ENCODE data around the gene MRPL14. TPM values are rescaled to one million over a fixed set of nuclear protein-coding genes. Genes with fewer than 3 reads are reported as not detected.

The MRPL14 gene
- total and polyA plus RNA-seq, 12 donors = 22.0 to 94.6 (median 49.3) TPM

DNA sequence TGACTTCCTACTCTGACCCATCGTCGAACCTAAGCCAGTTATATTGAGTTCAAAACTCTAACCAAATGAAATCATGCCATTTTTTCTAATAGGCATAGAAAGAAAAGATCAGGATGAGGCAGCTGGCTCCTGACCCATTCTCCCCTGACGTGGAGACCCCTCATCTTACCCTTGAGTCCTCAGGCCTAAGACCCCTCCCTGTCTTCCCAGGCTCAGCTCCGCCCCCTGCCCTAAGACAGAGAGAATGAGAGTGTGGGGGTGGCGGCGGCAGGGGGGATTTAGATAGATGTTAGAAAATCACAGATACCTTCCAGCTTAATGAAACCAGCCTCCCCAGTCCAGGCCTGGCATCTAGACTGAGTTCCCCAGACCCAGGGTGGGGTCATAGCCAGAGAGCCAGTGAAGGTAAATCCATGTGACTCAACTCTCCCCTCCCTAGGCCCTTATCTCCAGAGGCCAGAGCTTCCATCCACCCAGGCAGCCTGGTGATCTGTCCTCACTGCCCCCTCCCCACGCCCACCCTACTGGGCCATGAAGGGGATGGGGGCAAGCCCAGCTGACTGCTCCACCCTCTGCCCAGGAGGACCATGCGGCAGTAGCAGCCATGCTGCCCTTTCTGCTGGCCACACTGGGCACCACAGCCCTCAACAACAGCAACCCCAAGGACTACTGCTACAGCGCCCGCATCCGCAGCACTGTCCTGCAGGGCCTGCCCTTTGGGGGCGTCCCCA lies 6.9 kb upstream of the MRPL14 start:
- no peaks in the 10 kb centered on the region for H3K27me3 ChIP-seq
- 86 to 95% (median 89%) methylated on average over 7 to 12 of the region's 12 CpGs for WGBS, 4 donors
- H3K4me1 ChIP-seq (replicated peaks in 1 of 2) = peaks cover 0 to 7% of the 10 kb centered on the region in 2 donors
- intact Hi-C loops (cut with DNase I) = no loop called here
- DNase-seq = no peak
- TF ChIP-seq, protein P1, sequence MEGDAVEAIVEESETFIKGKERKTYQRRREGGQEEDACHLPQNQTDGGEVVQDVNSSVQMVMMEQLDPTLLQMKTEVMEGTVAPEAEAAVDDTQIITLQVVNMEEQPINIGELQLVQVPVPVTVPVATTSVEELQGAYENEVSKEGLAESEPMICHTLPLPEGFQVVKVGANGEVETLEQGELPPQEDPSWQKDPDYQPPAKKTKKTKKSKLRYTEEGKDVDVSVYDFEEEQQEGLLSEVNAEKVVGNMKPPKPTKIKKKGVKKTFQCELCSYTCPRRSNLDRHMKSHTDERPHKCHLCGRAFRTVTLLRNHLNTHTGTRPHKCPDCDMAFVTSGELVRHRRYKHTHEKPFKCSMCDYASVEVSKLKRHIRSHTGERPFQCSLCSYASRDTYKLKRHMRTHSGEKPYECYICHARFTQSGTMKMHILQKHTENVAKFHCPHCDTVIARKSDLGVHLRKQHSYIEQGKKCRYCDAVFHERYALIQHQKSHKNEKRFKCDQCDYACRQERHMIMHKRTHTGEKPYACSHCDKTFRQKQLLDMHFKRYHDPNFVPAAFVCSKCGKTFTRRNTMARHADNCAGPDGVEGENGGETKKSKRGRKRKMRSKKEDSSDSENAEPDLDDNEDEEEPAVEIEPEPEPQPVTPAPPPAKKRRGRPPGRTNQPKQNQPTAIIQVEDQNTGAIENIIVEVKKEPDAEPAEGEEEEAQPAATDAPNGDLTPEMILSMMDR (IDR thresholded peaks at IDR 0.05) = no peak
- TF ChIP-seq POLR2A (IDR thresholded peaks at IDR 0.05) = no peak
- H3K27ac ChIP-seq = no peak overlapping the region
- H3K9me3 ChIP-seq (replicated peaks in 1 of 3) = no peaks in the 10 kb centered on the region
- H3K36me3 ChIP-seq (replicated peaks in 1 of 2) = peaks cover 0 to 23% of the 10 kb centered on the region in 2 donors
- no peak overlapping the region for H3K4me3 ChIP-seq

GRCh38 chr6:44133003-44133931 lies 6.0 kb upstream of the MRPL14 start:
- peaks cover 0 to 17% of the 10 kb centered on the region in 2 donors for H3K36me3 ChIP-seq (replicated peaks in 1 of 2)
- H3K4me1 ChIP-seq (replicated peaks in 1 of 2) = peaks cover 7 to 14% of the 10 kb centered on the region in 2 donors
- no peaks in the 10 kb centered on the region for H3K9me3 ChIP-seq (replicated peaks in 1 of 3)
- WGBS, 4 donors = 32 to 52% (median 48%) methylated on average over 8 to 9 of the region's 9 CpGs
- H3K27ac ChIP-seq = no peak overlapping the region
- DNase-seq = peak; percentile 38 to 87 (median 55)
- no peak overlapping the region for H3K4me3 ChIP-seq
- H3K27me3 ChIP-seq = no peaks in the 10 kb centered on the region
- intact Hi-C loops (cut with DNase I) = no loop called here
- TF ChIP-seq, protein P1 (IDR thresholded peaks at IDR 0.05) = no peak
- no peak for TF ChIP-seq POLR2A (IDR thresholded peaks at IDR 0.05)

GRCh38 chr6:44132476-44132875 lies 5.2 kb upstream of the MRPL14 start:
- Histone ChIP-seq H3K4me3 (no peak overlapping the region), H3K36me3 (replicated peaks in 1 of 2) (peaks cover 0 to 16% of the 10 kb centered on the region in 2 donors), H3K9me3 (replicated peaks in 1 of 3) (no peaks in the 10 kb centered on the region), H3K27me3 (no peaks in the 10 kb centered on the region), H3K4me1 (replicated peaks in 1 of 2) (peaks cover 7 to 18% of the 10 kb centered on the region in 2 donors), H3K27ac (no peak overlapping the region)
- intact Hi-C loops (cut with DNase I) = no loop called here
- WGBS, 4 donors = 85 to 97% (median 92%) methylated on average over 4 of the region's 4 CpGs
- DNase-seq = no peak
- TF ChIP-seq, protein P1 (IDR thresholded peaks at IDR 0.05) = no peak
- no peak for TF ChIP-seq POLR2A (IDR thresholded peaks at IDR 0.05)

DNA sequence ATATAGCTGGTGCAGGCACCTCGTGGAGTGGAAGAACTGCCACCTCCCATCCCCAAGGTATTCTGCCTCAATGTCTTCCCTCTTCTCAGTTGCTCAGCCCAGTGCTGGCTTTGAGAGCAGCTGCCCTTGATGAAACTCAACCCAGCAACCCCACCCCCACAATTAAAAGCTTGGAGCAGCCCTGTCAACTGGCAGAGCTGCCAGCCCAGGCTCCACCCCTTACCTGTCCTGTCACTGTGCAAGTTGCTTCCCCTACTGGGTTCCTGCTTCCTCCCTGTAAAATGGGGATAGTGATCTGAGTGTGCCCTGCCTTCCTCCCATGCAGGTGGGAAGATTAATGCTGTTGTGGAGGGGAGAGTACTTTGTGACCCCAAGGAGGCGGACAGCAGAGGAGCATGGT lies 4.6 kb upstream of the MRPL14 start:
- intact Hi-C loops (cut with DNase I) = no loop called here
- TF ChIP-seq POLR2A (IDR thresholded peaks at IDR 0.05) = no peak
- TF ChIP-seq, protein P1 (IDR thresholded peaks at IDR 0.05) = no peak
- Histone ChIP-seq H3K27me3 (no peaks in the 10 kb centered on the region), H3K9me3 (replicated peaks in 1 of 3) (no peaks in the 10 kb centered on the region), H3K4me3 (no peak overlapping the region), H3K4me1 (replicated peaks in 1 of 2) (peaks cover 7 to 18% of the 10 kb centered on the region in 2 donors), H3K27ac (no peak overlapping the region), H3K36me3 (replicated peaks in 1 of 2) (peaks cover 0 to 12% of the 10 kb centered on the region in 2 donors)
- DNase-seq = no peak
- 73 to 88% (median 85%) methylated on average over 2 of the region's 2 CpGs for WGBS, 4 donors

All from adrenal gland (tissue), 12 donors.